ENCODE measurements around the gene PVALEF. TPM values are rescaled to one million over a fixed set of nuclear protein-coding genes. Genes with fewer than 3 reads are reported as not detected.

Gene PVALEF
- total RNA-seq, 6 experiments from 2014 or later, result not detected

DNA sequence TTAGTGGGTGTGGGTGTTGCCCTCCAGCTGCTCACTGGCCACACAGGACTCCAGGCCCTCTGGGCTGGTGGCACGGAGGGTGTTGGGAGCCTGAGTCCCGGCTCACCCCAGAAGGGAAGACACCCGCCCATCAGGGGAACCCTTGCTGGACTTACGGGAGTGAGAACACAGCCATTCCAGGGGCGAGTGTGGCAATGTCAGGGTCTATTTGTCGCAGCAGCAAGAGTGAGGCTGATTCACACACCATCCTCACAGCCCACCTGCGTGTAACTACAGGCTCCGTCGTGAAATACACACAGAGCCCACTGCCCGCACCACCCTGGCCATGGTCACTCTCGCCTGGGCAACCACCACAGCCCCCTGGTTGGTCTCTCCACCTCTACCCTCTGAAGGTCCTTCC, 18.5 kb downstream of the PVALEF start:
- no peak for DNase-seq

DNA sequence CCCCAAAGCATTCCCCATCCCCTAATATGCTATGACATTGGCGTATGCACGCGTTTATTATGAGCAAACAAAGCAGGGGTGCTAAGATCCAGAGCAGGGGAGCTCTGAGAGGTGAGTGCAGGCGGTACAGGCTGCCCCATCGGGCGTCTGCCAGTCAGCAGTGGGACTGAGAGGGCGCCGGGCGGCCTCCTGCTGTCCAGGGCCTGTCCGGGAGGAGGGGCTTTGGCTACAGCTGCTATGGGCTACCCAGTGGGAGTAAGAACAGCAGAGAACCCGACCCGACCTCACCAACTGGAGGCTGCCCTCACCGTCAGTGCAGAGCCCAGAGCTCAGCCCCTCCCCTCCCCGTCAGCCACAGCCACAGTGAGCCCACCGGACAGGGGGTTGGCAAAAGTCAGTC, 19.2 kb downstream of the PVALEF start:
- Mint-ChIP-seq H3K27ac (no peak overlapping the region), H3K9me3 (no peaks in the 10 kb centered on the region), H3K4me1 (ENCODE audit: low read depth) (no peaks in the 10 kb centered on the region), H3K36me3 (ENCODE audit: low read depth) (no peaks in the 10 kb centered on the region), H3K4me3 (no peak overlapping the region), H3K27me3 (ENCODE audit: insufficient read depth) (peaks cover 4% of the 10 kb centered on the region)
- no peak for DNase-seq
- TF ChIP-seq, protein P1, sequence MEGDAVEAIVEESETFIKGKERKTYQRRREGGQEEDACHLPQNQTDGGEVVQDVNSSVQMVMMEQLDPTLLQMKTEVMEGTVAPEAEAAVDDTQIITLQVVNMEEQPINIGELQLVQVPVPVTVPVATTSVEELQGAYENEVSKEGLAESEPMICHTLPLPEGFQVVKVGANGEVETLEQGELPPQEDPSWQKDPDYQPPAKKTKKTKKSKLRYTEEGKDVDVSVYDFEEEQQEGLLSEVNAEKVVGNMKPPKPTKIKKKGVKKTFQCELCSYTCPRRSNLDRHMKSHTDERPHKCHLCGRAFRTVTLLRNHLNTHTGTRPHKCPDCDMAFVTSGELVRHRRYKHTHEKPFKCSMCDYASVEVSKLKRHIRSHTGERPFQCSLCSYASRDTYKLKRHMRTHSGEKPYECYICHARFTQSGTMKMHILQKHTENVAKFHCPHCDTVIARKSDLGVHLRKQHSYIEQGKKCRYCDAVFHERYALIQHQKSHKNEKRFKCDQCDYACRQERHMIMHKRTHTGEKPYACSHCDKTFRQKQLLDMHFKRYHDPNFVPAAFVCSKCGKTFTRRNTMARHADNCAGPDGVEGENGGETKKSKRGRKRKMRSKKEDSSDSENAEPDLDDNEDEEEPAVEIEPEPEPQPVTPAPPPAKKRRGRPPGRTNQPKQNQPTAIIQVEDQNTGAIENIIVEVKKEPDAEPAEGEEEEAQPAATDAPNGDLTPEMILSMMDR (IDR thresholded peaks at IDR 0.05), result no peak

More for the DNA sequence above, 18.5 kb downstream of the PVALEF start:
- Mint-ChIP-seq H3K9me3 (no peaks in the 10 kb centered on the region), H3K36me3 (ENCODE audit: low read depth) (no peaks in the 10 kb centered on the region), H3K4me1 (ENCODE audit: low read depth) (no peaks in the 10 kb centered on the region), H3K4me3 (no peak overlapping the region), H3K27me3 (ENCODE audit: insufficient read depth) (peaks cover 5% of the 10 kb centered on the region), H3K27ac (no peak overlapping the region)
- TF ChIP-seq, protein P1 (IDR thresholded peaks at IDR 0.05), result no peak

DNA sequence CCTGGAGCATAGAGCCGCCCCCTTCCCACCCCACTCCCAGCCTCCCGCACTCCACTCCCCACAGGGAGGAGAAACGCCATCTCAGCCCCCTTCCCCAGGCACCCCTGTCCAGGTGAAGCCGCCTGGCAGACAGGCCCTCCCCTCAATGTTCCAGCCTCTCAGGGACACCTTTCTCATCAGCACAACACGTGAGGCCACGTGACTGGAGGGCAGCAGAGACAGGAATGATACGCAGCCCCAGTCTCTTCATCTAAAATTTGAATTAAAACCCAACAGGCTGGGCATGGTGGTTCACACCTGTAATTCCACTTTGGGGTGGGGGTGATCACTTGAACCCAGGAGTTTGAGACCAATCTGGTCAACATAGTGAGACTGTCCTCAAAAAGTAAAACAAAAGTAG, 20.9 kb downstream of the PVALEF start:
- Mint-ChIP-seq H3K4me3 (no peak overlapping the region), H3K27me3 (ENCODE audit: insufficient read depth) (peaks cover 2% of the 10 kb centered on the region), H3K4me1 (ENCODE audit: low read depth) (no peaks in the 10 kb centered on the region), H3K36me3 (ENCODE audit: low read depth) (no peaks in the 10 kb centered on the region), H3K27ac (no peak overlapping the region), H3K9me3 (no peaks in the 10 kb centered on the region)
- DNase-seq, result no peak
- TF ChIP-seq, protein P1 (IDR thresholded peaks at IDR 0.05), result no peak

DNA sequence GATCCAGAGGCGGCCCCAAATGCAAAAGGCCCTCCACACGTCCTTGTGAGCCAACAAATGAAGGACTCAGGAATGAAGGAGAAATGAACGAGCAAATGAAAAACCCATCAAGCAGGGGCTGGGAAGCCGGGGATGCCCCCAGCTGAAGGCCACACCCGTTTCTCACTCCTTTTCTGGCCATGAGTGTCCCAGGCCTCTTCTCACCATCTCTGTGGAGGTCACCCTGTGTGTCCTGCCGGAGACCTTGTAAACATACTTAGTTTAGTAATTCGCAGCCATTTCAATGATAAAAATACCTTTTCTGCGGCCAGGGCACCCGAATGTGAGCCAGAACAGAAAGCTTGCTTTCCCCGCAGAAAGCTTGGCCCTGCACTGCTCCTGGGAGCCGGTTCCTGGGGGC, 21.8 kb downstream of the PVALEF start:
- Mint-ChIP-seq H3K9me3 (no peaks in the 10 kb centered on the region), H3K4me3 (no peak overlapping the region), H3K4me1 (ENCODE audit: low read depth) (no peaks in the 10 kb centered on the region), H3K27ac (no peak overlapping the region), H3K27me3 (ENCODE audit: insufficient read depth) (peaks cover 2% of the 10 kb centered on the region), H3K36me3 (ENCODE audit: low read depth) (no peaks in the 10 kb centered on the region)
- TF ChIP-seq, protein P1 (IDR thresholded peaks at IDR 0.05), result no peak
- no peak for DNase-seq

DNA sequence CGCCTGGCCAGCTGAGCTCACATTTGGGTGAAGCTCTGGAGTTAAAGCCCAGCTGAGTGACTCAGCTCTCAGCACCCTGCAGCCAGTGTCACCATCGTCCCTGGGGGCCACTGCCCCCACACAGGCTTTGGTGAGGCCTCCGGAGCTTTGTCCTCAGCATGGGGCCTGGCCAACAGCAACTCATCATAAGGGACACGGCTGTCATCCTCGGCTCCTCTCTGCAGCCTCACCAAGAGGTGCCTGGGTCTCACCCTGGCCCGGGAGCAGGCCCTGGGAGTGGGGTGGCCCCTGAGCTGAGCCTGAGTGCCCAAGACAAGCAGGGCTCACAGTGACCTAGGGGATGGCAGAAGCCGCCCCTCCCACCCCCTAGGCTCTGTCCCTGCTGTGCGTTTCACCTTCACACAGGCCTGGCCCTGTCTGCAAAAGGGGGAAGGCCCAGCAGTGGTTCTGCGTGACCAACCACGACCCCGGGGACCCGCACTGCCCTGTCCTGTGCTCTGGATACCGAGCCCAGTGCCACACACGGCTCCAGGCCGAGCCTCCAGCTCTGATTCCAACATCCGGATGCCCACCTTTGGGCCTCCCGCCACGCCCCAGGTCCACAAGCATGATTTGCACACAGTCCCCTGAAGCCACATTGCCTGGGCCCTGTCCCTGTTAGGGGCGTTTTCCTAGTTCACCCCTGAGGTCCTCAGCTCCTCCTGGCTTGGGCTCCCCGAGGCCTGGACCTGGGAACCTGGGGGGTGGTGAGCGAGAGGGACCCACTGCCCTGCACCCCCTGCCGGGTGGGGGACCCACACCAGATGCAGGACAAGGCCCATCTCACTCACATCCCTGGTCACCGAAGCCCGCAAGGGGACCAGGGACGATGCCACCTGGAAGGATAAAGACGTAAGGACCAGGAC, 22.5 kb downstream of the PVALEF start:
- H3K36me3 Mint-ChIP-seq (ENCODE audit: low read depth), result no peaks in the 10 kb centered on the region
- no peaks in the 10 kb centered on the region for H3K4me1 Mint-ChIP-seq (ENCODE audit: low read depth)
- peaks cover 2% of the 10 kb centered on the region for H3K27me3 Mint-ChIP-seq (ENCODE audit: insufficient read depth)
- TF ChIP-seq, protein P1 (IDR thresholded peaks at IDR 0.05), result no peak
- DNase-seq, result no peak
- H3K27ac Mint-ChIP-seq, result no peak overlapping the region
- no peaks in the 10 kb centered on the region for H3K9me3 Mint-ChIP-seq
- no peak overlapping the region for H3K4me3 Mint-ChIP-seq

All from HFFc6 (cell line).